ENCODE measurements around the gene UBE2E2. TPM values are rescaled to one million over a fixed set of nuclear protein-coding genes. Genes with fewer than 3 reads are reported as not detected.

The UBE2E2 gene
- total RNA-seq, 4 donors from 2014 or later = 3.1 to 58.5 (median 25.0) TPM

- H3K36me3 ChIP-seq = no peaks in the 10 kb centered on the region
- H3K4me1 ChIP-seq = no peaks in the 10 kb centered on the region
- TF ChIP-seq POLR2A (IDR thresholded peaks at IDR 0.05) (no peak), CTCF (IDR thresholded peaks at IDR 0.05) (no peak)
- no peak overlapping the region for H3K4me3 ChIP-seq
- intact Hi-C loops (cut with DNase I; ENCODE audit: low total_unique reads) = no loop called here
- H3K27me3 ChIP-seq = no peaks in the 10 kb centered on the region
- no peak for DNase-seq
- H3K9me3 ChIP-seq = no peaks in the 10 kb centered on the region
- no peak overlapping the region for H3K27ac ChIP-seq
Measured at GRCh38 chr3:23396746-23397145, 193.6 kb downstream of the UBE2E2 start.

- H3K4me3 ChIP-seq = no peak overlapping the region
- H3K4me1 ChIP-seq = no peaks in the 10 kb centered on the region
- no peak overlapping the region for H3K27ac ChIP-seq
- no peaks in the 10 kb centered on the region for H3K9me3 ChIP-seq
- H3K27me3 ChIP-seq = no peaks in the 10 kb centered on the region
- DNase-seq = no peak
- no peaks in the 10 kb centered on the region for H3K36me3 ChIP-seq
- intact Hi-C loops (cut with DNase I; ENCODE audit: low total_unique reads) = no loop called here
- TF ChIP-seq POLR2A (IDR thresholded peaks at IDR 0.05) (no peak), CTCF (IDR thresholded peaks at IDR 0.05) (no peak)
Measured at GRCh38 chr3:23399221-23399620, 196.1 kb downstream of the UBE2E2 start.

GRCh38 chr3:23402728-23403492 is 199.8 kb downstream of the UBE2E2 start:
- DNase-seq = no peak
- no peak overlapping the region for H3K4me3 ChIP-seq
- no peak for TF ChIP-seq CTCF (IDR thresholded peaks at IDR 0.05)
- TF ChIP-seq POLR2A (IDR thresholded peaks at IDR 0.05) = no peak
- H3K4me1 ChIP-seq = no peaks in the 10 kb centered on the region
- intact Hi-C loops (cut with DNase I; ENCODE audit: low total_unique reads) = no loop called here
- no peak overlapping the region for H3K27ac ChIP-seq
- no peaks in the 10 kb centered on the region for H3K9me3 ChIP-seq
- H3K27me3 ChIP-seq = no peaks in the 10 kb centered on the region
- no peaks in the 10 kb centered on the region for H3K36me3 ChIP-seq

- H3K4me3 ChIP-seq = no peak overlapping the region
- H3K27me3 ChIP-seq = no peaks in the 10 kb centered on the region
- no peaks in the 10 kb centered on the region for H3K9me3 ChIP-seq
- H3K27ac ChIP-seq = no peak overlapping the region
- intact Hi-C loops (cut with DNase I; ENCODE audit: low total_unique reads) = no loop called here
- no peak for DNase-seq
- no peaks in the 10 kb centered on the region for H3K36me3 ChIP-seq
- no peaks in the 10 kb centered on the region for H3K4me1 ChIP-seq
- TF ChIP-seq POLR2A (IDR thresholded peaks at IDR 0.05) = no peak
- TF ChIP-seq CTCF (IDR thresholded peaks at IDR 0.05) = no peak
Measured at GRCh38 chr3:23404246-23404645, 201.1 kb downstream of the UBE2E2 start.

- Histone ChIP-seq H3K9me3 (no peaks in the 10 kb centered on the region), H3K4me1 (no peaks in the 10 kb centered on the region), H3K36me3 (no peaks in the 10 kb centered on the region), H3K4me3 (no peak overlapping the region), H3K27me3 (no peaks in the 10 kb centered on the region), H3K27ac (no peak overlapping the region)
- no peak for DNase-seq
- TF ChIP-seq CTCF (IDR thresholded peaks at IDR 0.05) (no peak), POLR2A (IDR thresholded peaks at IDR 0.05) (no peak)
- intact Hi-C loops (cut with DNase I; ENCODE audit: low total_unique reads) = no loop called here
Measured at GRCh38 chr3:23405081-23405480, 202.0 kb downstream of the UBE2E2 start.
